ENCODE data around the gene POU2AF3.

POU2AF3 gene

GRCh38 chr11:111351374-111352055, 53.2 kb downstream of the POU2AF3 start:
- DNase-seq (ENCODE audit: insufficient read length, low spot score): no peak
- no peak for FAIRE-seq

DNA sequence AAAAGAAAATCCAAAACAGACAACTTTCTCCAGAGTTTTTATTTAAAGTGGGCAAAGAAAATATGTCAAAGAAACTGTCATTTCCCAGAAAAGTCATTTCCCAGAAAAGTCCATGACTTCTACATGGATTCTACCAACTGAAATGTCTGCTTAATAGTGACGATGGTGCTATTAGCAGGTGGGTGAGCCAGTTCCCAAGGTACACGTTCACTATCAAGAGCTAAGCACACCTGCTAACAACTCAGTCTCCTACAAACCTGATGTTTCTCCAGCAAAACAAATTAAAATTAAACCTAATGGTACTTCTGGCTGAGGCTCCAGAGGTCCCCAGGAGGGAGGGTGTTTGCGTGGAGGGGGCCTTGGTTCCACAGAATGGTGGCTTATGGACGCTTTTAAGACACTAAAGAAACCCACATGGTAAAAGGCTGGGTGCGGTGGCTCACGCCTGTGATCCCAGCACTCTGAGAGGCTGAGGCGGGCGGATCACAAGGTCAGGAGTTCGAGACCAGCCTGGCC, 53.9 kb downstream of the POU2AF3 start:
- FAIRE-seq (no peak), DNase-seq (ENCODE audit: insufficient read length, low spot score) (no peak)

DNA sequence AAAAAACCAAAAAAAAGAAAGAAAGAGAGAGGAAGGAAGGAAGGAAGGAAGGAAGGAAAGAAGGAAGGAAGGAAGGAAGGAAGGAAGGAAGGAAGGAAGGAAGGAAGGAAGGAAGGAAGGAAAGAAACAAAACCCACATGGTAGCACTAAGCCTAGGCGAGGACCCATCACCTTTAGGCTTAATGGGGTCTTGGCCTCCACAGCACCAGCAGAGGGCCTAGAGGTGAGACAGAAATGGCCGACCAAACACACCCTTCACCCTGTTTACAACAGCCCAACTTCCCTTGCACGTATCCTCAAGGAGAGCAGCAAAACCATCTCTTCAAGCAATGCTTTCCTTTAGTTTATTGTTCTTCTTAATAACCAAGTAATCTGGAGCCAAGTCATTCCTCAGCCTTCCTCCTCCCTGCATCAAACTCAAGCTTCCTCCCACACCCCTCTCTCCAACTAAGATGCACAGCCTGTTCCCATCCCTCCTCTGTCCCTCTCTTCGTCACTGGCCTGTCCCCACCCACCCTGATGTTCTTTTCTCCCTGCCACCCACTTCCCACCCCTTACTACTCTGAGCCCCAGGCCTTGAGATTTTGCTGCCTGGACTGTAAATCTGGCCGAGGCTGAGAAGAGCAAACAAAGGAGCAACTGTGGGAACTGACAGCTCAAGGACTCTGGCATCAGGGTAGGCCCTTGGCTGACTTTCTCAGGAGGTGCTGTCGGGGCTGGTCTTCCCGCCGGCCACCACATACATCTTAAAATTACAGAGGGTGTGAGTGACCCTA, 54.8 kb downstream of the POU2AF3 start:
- DNase-seq (ENCODE audit: insufficient read length, low spot score) (no peak), FAIRE-seq (no peak)

- DNase-seq (ENCODE audit: insufficient read length, low spot score): no peak
- no peak for FAIRE-seq
Measured at GRCh38 chr11:111353776-111354600, 55.6 kb downstream of the POU2AF3 start.

GRCh38 chr11:111354601-111354891, 56.2 kb downstream of the POU2AF3 start:
- FAIRE-seq (no peak), DNase-seq (ENCODE audit: insufficient read length, low spot score) (no peak)

DNA sequence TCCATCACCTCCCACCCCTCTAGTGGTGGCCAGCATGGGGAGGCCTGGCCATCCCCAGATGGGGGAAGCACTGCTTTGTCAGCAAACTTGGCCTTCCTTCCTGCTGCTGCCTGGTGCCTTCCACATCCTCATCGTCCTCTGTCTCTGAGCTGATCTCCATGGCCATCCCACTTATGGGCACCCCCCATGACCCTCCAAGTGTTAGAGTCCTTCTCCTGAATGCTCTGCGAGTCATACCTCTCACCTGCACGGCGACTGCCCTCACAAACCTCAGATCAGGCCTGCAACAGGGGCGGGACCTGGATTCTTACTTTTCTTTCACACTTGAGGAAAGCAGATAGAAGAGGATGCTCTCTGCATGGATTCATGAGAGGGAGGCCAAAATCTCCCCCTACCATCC, 56.8 kb downstream of the POU2AF3 start:
- DNase-seq (ENCODE audit: insufficient read length, low spot score): no peak
- FAIRE-seq: no peak

DNA sequence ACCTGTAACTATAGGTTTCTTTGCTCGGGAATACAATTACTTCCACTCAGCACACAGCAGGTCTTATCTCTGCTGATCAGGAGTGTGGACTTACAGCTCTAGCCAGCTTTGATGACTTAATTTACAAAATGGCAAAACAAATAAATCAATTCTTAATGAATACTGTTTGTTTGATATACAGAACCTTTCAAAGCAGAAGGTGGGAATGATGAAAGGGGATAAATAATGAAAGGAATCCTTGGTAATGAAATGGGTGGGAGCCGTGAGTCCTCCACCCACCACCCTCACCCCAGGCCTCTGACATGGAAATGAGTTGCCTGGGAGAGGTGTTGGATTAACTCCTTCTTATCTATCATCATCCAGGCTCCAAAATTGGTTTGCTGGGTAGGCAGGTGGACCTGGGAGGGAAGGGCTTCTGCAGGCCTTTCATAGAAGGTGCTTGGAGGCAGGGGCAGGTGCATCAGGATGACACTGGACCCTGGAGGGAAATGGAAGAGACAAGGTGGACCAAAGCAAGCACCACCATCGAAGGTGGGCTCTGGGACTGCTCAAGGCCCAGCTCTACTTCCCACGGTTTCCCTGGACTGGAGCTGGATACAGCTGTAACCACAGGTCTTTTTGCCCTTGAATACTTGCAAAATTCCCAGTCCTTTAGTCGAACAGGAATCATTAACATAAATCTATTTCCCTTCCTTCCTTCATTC, 57.8 kb downstream of the POU2AF3 start:
- FAIRE-seq: no peak
- no peak for DNase-seq (ENCODE audit: insufficient read length, low spot score)

DNA sequence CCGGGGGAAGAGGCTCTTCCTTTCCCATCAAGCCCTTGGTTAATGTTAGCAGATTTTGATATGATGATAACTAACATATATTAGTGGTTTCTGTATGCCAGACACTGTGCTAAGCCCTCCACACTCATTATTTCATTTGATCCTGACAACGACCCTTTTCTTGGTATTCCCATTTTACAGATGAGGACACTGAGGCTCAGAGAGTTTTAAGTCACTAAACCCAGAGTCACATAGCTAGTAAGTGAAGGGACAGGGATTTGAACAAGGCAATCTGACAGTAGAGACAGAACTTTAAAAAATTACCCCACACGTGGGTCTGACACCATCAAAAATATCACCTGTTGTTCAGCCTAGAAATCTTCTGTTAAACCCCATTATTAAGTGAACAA, 58.3 kb downstream of the POU2AF3 start:
- DNase-seq (ENCODE audit: insufficient read length, low spot score): no peak
- FAIRE-seq: no peak

- FAIRE-seq (no peak), DNase-seq (ENCODE audit: insufficient read length, low spot score) (no peak)
Measured at GRCh38 chr11:111357150-111358037, 59.0 kb downstream of the POU2AF3 start.

Data from GM19239 (cell line).